Cardiac muscle cell (in vitro differentiated cells and primary cell): ENCODE measurements around the gene PRSS33. TPM values are rescaled to one million over a fixed set of nuclear protein-coding genes. Genes with fewer than 3 reads are reported as not detected.
A peak's percentile ranks its signal among the peaks of the same experiment; 100 is the strongest.

Source experiments
- DNase-seq, 2 donors: peaks; one replicate each; pipeline versions ENCODE4 v3.0.0 to v3.0.0-alpha.2; 2010 to 2017; ENCODE audit warnings: low read depth in 1 of 2, low spot score in 1 of 2
- H3K27ac ChIP-seq: fragments of 200-600 bp; sonication (generic); 2 replicates; pipeline ENCODE4 v1.5.1; 2016
- H3K27me3 ChIP-seq: fragments of 200-600 bp; sonication (generic); 2 replicates; pipeline ENCODE4 v1.6.0; 2016; ENCODE audit warnings: control low read depth
- H3K36me3 ChIP-seq: fragments of 200-600 bp; sonication (generic); 2 replicates; pipeline ENCODE4 v1.5.1; 2016; ENCODE audit warnings: control low read depth
- H3K4me1 ChIP-seq: fragments of 200-600 bp; sonication (generic); 2 replicates; pipeline ENCODE4 v1.8.1; 2017; ENCODE audit warnings: low read depth, mild to moderate bottlenecking, mixed run types
- H3K4me3 ChIP-seq: fragments of 200-600 bp; sonication (generic); 2 replicates; pipeline ENCODE4 v1.5.1; 2016; ENCODE audit warnings: mild to moderate bottlenecking
- H3K9me3 ChIP-seq: fragments of 200-600 bp; sonication (generic); 2 replicates; pipeline ENCODE4 v1.5.1; 2017; ENCODE audit warnings: low read depth, mild to moderate bottlenecking, control low read depth
- CTCF ChIP-seq: IDR thresholded peaks from 2 replicates; pipeline ENCODE4 v1.5.1; 2012; ENCODE audit warnings: low read depth, mild to moderate bottlenecking, low read length
- polyA plus RNA-seq: library from polyadenylated mRNA; unstranded; fragments of >200 nt; fragmentation: Nextera tagmentation; extraction: Ambion mirVana; gene quantifications from 2 replicates; pipeline ENCODE4 v1.2.1, GENCODE V29; 2016
- total RNA-seq: library from RNA; depleted of rRNA; stranded (reverse); fragments of >200 nt; gene quantifications from 2 replicates; pipeline ENCODE4 v1.2.3, GENCODE V29; 2016

The PRSS33 gene
- total and polyA plus RNA-seq, 2 experiments from 2014 or later = not detected

GRCh38 chr16:2768403-2769089, 18.8 kb downstream of the PRSS33 start:
- H3K36me3 ChIP-seq = peaks cover 86% of the 10 kb centered on the region
- H3K27ac ChIP-seq = peak overlapping the region; percentile 60
- no peaks in the 10 kb centered on the region for H3K4me1 ChIP-seq
- no peak overlapping the region for H3K4me3 ChIP-seq
- peak in 1 of 2 donors; percentile 33 for DNase-seq
- no peaks in the 10 kb centered on the region for H3K9me3 ChIP-seq
- H3K27me3 ChIP-seq = no peaks in the 10 kb centered on the region
- no peak for TF ChIP-seq CTCF

- DNase-seq = no peak
- Histone ChIP-seq H3K27ac (no peak overlapping the region), H3K36me3 (peaks cover 88% of the 10 kb centered on the region), H3K4me1 (no peaks in the 10 kb centered on the region), H3K9me3 (no peaks in the 10 kb centered on the region), H3K27me3 (no peaks in the 10 kb centered on the region), H3K4me3 (no peak overlapping the region)
- TF ChIP-seq CTCF = no peak
Measured at GRCh38 chr16:2767891-2768290, 19.5 kb downstream of the PRSS33 start.

GRCh38 chr16:2767140-2767731, 20.1 kb downstream of the PRSS33 start:
- peaks cover 3% of the 10 kb centered on the region for H3K27me3 ChIP-seq
- H3K36me3 ChIP-seq = peaks cover 95% of the 10 kb centered on the region
- no peak for TF ChIP-seq CTCF
- no peak for DNase-seq
- no peak overlapping the region for H3K4me3 ChIP-seq
- H3K9me3 ChIP-seq = no peaks in the 10 kb centered on the region
- H3K4me1 ChIP-seq = no peaks in the 10 kb centered on the region
- no peak overlapping the region for H3K27ac ChIP-seq

- no peaks in the 10 kb centered on the region for H3K9me3 ChIP-seq
- H3K4me3 ChIP-seq = no peak overlapping the region
- H3K4me1 ChIP-seq = no peaks in the 10 kb centered on the region
- peaks cover 100% of the 10 kb centered on the region for H3K36me3 ChIP-seq
- no peak overlapping the region for H3K27ac ChIP-seq
- no peak for DNase-seq
- no peak for TF ChIP-seq CTCF
- H3K27me3 ChIP-seq = peaks cover 4% of the 10 kb centered on the region
Measured at GRCh38 chr16:2766430-2767139, 20.8 kb downstream of the PRSS33 start.

GRCh38 chr16:2765462-2766404, 21.6 kb downstream of the PRSS33 start:
- H3K9me3 ChIP-seq = no peaks in the 10 kb centered on the region

More at GRCh38 chr16:2765462-2766404, 21.6 kb downstream of the PRSS33 start:
- H3K4me1 ChIP-seq = no peaks in the 10 kb centered on the region
- no peak overlapping the region for H3K27ac ChIP-seq
- H3K36me3 ChIP-seq = peaks cover 100% of the 10 kb centered on the region
- no peak for DNase-seq
- H3K27me3 ChIP-seq = peaks cover 4% of the 10 kb centered on the region
- H3K4me3 ChIP-seq = no peak overlapping the region
- no peak for TF ChIP-seq CTCF
